Measurements from ENCODE around the gene NR3C2.

GRCh38 chr4:148200960-148201359 is 241.3 kb downstream of the NR3C2 start:
- TF ChIP-seq SMC3 (IDR thresholded peaks at IDR 0.05; ENCODE audit: low read depth, low read length) (no peak), CTCF (conservative IDR thresholded peaks at IDR 0.05; ENCODE audit: low read depth, low read length) (no peak), POLR2A (IDR thresholded peaks at IDR 0.05; ENCODE audit: low read depth, low read length) (no peak), ELK1 (IDR thresholded peaks at IDR 0.05; ENCODE audit: borderline replicate concordance, low read depth, low read length) (no peak), RAD21 (IDR thresholded peaks at IDR 0.05; ENCODE audit: low read length) (no peak), RFX5 (IDR thresholded peaks at IDR 0.05; ENCODE audit: low read depth, low read length) (no peak), MAZ (IDR thresholded peaks at IDR 0.05; ENCODE audit: borderline replicate concordance, low read depth, low read length) (no peak), RCOR1 (IDR thresholded peaks at IDR 0.05; ENCODE audit: insufficient replicate concordance, low read length) (no peak), MXI1 (IDR thresholded peaks at IDR 0.05; ENCODE audit: borderline replicate concordance, low read depth, low read length) (no peak), USF2 (IDR thresholded peaks at IDR 0.05; ENCODE audit: low read depth, low read length) (no peak), CEBPB (IDR thresholded peaks at IDR 0.05; ENCODE audit: low read depth, low read length) (no peak)

All from IMR-90 (cell line).